B cell (primary cell): Measurements from ENCODE around the gene MPPED2. TPM values are rescaled to one million over a fixed set of nuclear protein-coding genes. Genes with fewer than 3 reads are reported as not detected.

Source experiments
- ATAC-seq: fragments of 200-7000 bp; cut with Tn5 transposase; one replicate; pipeline ENCODE4 v1.10.0; 2021; ENCODE audit warnings: low read depth, mild to moderate bottlenecking, moderate number of reproducible peaks, moderate library complexity
- CTCF ChIA-PET: fragments of 350-600 bp; sonication (Branson Sonifier 250); formaldehyde crosslinking; loops from one replicate; lab custom pipeline; 2021; ENCODE audit warnings: antibody characterized with exemption, inconsistent platforms; lab: Charles Lee
- POLR2A ChIA-PET: fragments of 350-600 bp; sonication (Branson Sonifier 250); formaldehyde crosslinking; loops from one replicate; lab custom pipeline; 2021; ENCODE audit warnings: antibody characterized with exemption; lab: Charles Lee
- DNase-seq: peaks from one replicate; pipeline ENCODE4 v3.0.0; 2013
- H2AFZ ChIP-seq: 2 replicates; pipeline ENCODE4 v1.6.1; 2012; ENCODE audit warnings: mild to moderate bottlenecking, low read depth, low read length; ENCODE audit not compliant: insufficient read depth, poor library complexity, severe bottlenecking
- H3K27ac ChIP-seq, 2 donors: 1 replicate in 1 of 2; 2 replicates in 1 of 2; pipeline ENCODE4 v1.5.1; 2012 to 2013; ENCODE audit warnings: low read length in 2 of 2, mild to moderate bottlenecking in 2 of 2, moderate library complexity in 1 of 2
- H3K27me3 ChIP-seq, 4 experiments: fragments of 200-600 bp in 1 of 4; sonication (generic) in 1 of 4; replicated peaks in 1 of 4; 1 replicate in 2 of 4; 2 replicates in 2 of 4; pipeline versions ENCODE4 v1.6.1 to v1.7.0; 2013 to 2016; ENCODE audit warnings: low read length in 3 of 4, mild to moderate bottlenecking in 2 of 4, mixed read lengths in 1 of 4, moderate library complexity in 1 of 4; ENCODE audit not compliant: insufficient read depth in 4 of 4, control insufficient read depth in 3 of 4; ENCODE audit errors: control extremely low read depth in 1 of 4
- H3K36me3 ChIP-seq, 2 experiments: replicated peaks in 1 of 2; 1 replicate in 1 of 2; 2 replicates in 1 of 2; pipeline versions ENCODE4 v1.6.1 to v1.7.1; 2013; ENCODE audit warnings: low read length in 1 of 2; ENCODE audit not compliant: insufficient read depth in 2 of 2, control insufficient read depth in 1 of 2; ENCODE audit errors: control extremely low read depth in 1 of 2, extremely low read depth in 1 of 2
- H3K4me1 ChIP-seq, 2 donors: fragments of 200-600 bp in 1 of 2; sonication (generic) in 1 of 2; 1 replicate in 1 of 2; 2 replicates in 1 of 2; pipeline versions ENCODE4 v1.5.1 to v1.6.1; 2013 to 2017; ENCODE audit warnings: low read length in 2 of 2; ENCODE audit not compliant: control insufficient read depth in 2 of 2, insufficient read depth in 2 of 2
- H3K4me2 ChIP-seq: replicated peaks from 2 replicates; pipeline ENCODE3; 2012; ENCODE audit warnings: mild to moderate bottlenecking, low read depth, low read length; ENCODE audit not compliant: poor library complexity, severe bottlenecking
- H3K4me3 ChIP-seq, 5 experiments: fragments of 200-600 bp in 1 of 5; sonication (generic) in 1 of 5; 1 replicate in 3 of 5; 2 replicates in 2 of 5; pipeline versions ENCODE4 v1.5.1 to v1.7.0; 2011 to 2016; ENCODE audit warnings: low read length in 4 of 5, mild to moderate bottlenecking in 4 of 5, low read depth in 2 of 5, control low read depth in 1 of 5, moderate library complexity in 1 of 5; ENCODE audit not compliant: insufficient read depth in 1 of 5; ENCODE audit errors: control extremely low read depth in 1 of 5, extremely low read depth in 1 of 5
- H3K79me2 ChIP-seq: fragments of 200-600 bp; sonication (generic); one replicate; pipeline ENCODE4 v1.6.0; 2016; ENCODE audit warnings: low read length; ENCODE audit not compliant: control insufficient read depth, insufficient read depth
- H3K9ac ChIP-seq: fragments of 200-600 bp; sonication (generic); 2 replicates; pipeline ENCODE4 v1.6.1; 2017; ENCODE audit warnings: mild to moderate bottlenecking, low read length, moderate library complexity
- H3K9me3 ChIP-seq, 3 donors: one replicate each; pipeline versions ENCODE4 v1.6.1 to v1.7.1; 2013; ENCODE audit warnings: low read length in 2 of 3; ENCODE audit not compliant: control insufficient read depth in 2 of 3, insufficient read depth in 1 of 3; ENCODE audit errors: control extremely low read depth in 1 of 3
- H4K20me1 ChIP-seq: 2 replicates; pipeline ENCODE4 v1.6.0; 2012; ENCODE audit warnings: mild to moderate bottlenecking, low read length; ENCODE audit not compliant: insufficient read depth, control insufficient read depth, poor library complexity, severe bottlenecking
- H3K27ac Mint-ChIP-seq: one replicate; pipeline ENCODE4 v1.8.0; 2021; ENCODE audit warnings: mixed read lengths
- H3K27me3 Mint-ChIP-seq: one replicate; pipeline ENCODE4 v1.8.0; 2021; ENCODE audit warnings: mixed read lengths
- H3K4me1 Mint-ChIP-seq: one replicate; pipeline ENCODE4 v1.8.0; 2021; ENCODE audit warnings: mixed read lengths
- H3K4me3 Mint-ChIP-seq: one replicate; pipeline ENCODE4 v1.8.0; 2021; ENCODE audit warnings: mixed read lengths
- H3K9me3 Mint-ChIP-seq: one replicate; pipeline ENCODE4 v1.8.0; 2022; ENCODE audit warnings: mixed read lengths; ENCODE audit not compliant: insufficient read depth
- EZH2 ChIP-seq: IDR thresholded peaks from 2 replicates; pipeline ENCODE4 v1.6.1; 2012; ENCODE audit warnings: borderline replicate concordance, low read depth, mild to moderate bottlenecking, moderate library complexity, low read length; ENCODE audit not compliant: insufficient read depth, poor library complexity, severe bottlenecking
- WGBS: methylation state at CpG from one replicate; pipeline ENCODE4 v1.1.5; 2013; ENCODE audit warnings: missing lambda C conversion rate; ENCODE audit not compliant: insufficient coverage; 5-methylcytosine and 5-hydroxymethylcytosine counted together
- intact Hi-C: fragments of 100-400 bp; cut with micrococcal nuclease; formaldehyde crosslinking; loops from one replicate; pipeline ENCODE4 v1.10.0; 2022
- polyA plus RNA-seq: library from polyadenylated mRNA; depleted of rRNA; stranded (reverse); fragments of >200 nt; gene quantifications from 2 replicates; pipeline ENCODE4 v1.2.3, GENCODE V29; 2012
- total RNA-seq, 2 donors: library from RNA; stranded (reverse); fragments of 120-200 nt in 1 of 2; gene quantifications; 1 replicate in 1 of 2; 2 replicates in 1 of 2; pipeline versions ENCODE4 v1.2.3 to v1.2.4, GENCODE V29; 2013 to 2022
- TF ChIP-seq, protein P1 (sequence below): fragments of 200-600 bp; IDR thresholded peaks from one replicate; pipeline ENCODE4 v1.8.0; 2022; ENCODE audit warnings: antibody characterized with exemption, mild to moderate bottlenecking

MPPED2 gene
- total and polyA plus RNA-seq, 2 donors (not counting 1 experiment from before 2014, with no cell fraction given) = 0.70 to 1.1 TPM

DNA sequence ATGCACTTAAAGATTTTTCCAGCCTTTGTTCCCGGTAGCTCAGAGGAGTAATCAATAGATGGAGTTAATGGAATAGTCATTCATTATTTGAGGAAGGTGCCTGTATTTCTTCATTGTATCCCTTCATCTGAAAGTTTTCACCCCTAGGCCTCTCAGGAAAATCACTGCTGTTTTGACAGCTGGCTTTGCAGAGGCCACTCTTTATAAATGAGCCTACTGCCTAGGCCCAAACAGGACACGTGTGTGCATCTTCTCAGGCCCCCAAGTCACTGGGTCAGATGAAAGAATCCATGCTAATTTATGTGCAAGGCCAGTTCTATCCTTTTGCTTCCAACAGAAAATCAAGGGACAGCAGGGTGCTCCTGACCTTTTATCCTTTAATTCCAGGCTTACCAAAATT is 76.8 kb downstream of the MPPED2 start:
- H3K9me3 ChIP-seq = no peaks in the 10 kb centered on the region
- no peaks in the 10 kb centered on the region for H3K36me3 ChIP-seq
- ChIA-PET CTCF (no interaction called here), POLR2A (no interaction called here)
- peaks cover 0 to 5% of the 10 kb centered on the region in 2 donors for H3K4me1 ChIP-seq
- no peak overlapping the region for H3K27ac ChIP-seq
- no peaks in the 10 kb centered on the region for H3K27me3 ChIP-seq
- peaks cover 3% of the 10 kb centered on the region for H3K27me3 Mint-ChIP-seq
- H4K20me1 ChIP-seq = no peaks in the 10 kb centered on the region
- no peak overlapping the region for H3K4me2 ChIP-seq
- H3K4me3 ChIP-seq = no peak overlapping the region
- intact Hi-C loops = no loop called here
- no peak overlapping the region for H3K27ac Mint-ChIP-seq
- no peak overlapping the region for H3K9ac ChIP-seq
- H3K4me3 Mint-ChIP-seq = no peak overlapping the region
- no peaks in the 10 kb centered on the region for H3K9me3 Mint-ChIP-seq
- TF ChIP-seq, protein P1, sequence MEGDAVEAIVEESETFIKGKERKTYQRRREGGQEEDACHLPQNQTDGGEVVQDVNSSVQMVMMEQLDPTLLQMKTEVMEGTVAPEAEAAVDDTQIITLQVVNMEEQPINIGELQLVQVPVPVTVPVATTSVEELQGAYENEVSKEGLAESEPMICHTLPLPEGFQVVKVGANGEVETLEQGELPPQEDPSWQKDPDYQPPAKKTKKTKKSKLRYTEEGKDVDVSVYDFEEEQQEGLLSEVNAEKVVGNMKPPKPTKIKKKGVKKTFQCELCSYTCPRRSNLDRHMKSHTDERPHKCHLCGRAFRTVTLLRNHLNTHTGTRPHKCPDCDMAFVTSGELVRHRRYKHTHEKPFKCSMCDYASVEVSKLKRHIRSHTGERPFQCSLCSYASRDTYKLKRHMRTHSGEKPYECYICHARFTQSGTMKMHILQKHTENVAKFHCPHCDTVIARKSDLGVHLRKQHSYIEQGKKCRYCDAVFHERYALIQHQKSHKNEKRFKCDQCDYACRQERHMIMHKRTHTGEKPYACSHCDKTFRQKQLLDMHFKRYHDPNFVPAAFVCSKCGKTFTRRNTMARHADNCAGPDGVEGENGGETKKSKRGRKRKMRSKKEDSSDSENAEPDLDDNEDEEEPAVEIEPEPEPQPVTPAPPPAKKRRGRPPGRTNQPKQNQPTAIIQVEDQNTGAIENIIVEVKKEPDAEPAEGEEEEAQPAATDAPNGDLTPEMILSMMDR = no peak
- TF ChIP-seq EZH2 = no peak
- no peak overlapping the region for H2AFZ ChIP-seq
- peaks cover 9% of the 10 kb centered on the region for H3K4me1 Mint-ChIP-seq
- DNase-seq (no peak), ATAC-seq (no peak)
- no peaks in the 10 kb centered on the region for H3K79me2 ChIP-seq
- 94% methylated on average over 1 of the region's 2 CpGs for WGBS

DNA sequence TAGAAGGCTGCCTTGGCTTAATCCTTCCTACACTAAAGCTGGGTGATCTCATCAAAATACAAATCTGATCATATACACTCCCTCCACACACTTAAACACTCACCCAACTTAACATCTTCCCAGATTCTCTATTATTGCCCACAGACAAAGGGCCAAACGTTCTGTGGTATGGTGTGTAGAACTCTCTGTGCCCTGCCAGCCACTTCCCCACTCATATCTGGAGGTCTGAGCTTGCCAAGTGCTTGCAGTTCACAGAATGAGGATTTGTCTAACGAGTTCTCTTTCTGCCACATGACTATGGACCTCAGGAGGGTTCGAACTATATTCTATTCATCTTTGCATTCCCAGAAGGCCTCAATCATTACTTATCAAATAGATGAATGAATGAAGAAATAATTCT is 77.6 kb downstream of the MPPED2 start:
- Histone ChIP-seq H2AFZ (no peak overlapping the region), H3K9me3 (no peaks in the 10 kb centered on the region), H3K9ac (no peak overlapping the region), H3K4me1 (peaks cover 0 to 5% of the 10 kb centered on the region in 2 donors), H4K20me1 (no peaks in the 10 kb centered on the region), H3K27me3 (no peaks in the 10 kb centered on the region), H3K27ac (no peak overlapping the region), H3K4me3 (no peak overlapping the region), H3K36me3 (no peaks in the 10 kb centered on the region), H3K4me2 (no peak overlapping the region), H3K79me2 (no peaks in the 10 kb centered on the region)
- no CpG with 5 or more reads among the region's 3 CpGs for WGBS
- intact Hi-C loops = no loop called here
- no peak for DNase-seq
- TF ChIP-seq, protein P1 = no peak
- TF ChIP-seq EZH2 = no peak
- peaks cover 3% of the 10 kb centered on the region for H3K27me3 Mint-ChIP-seq
- no peaks in the 10 kb centered on the region for H3K9me3 Mint-ChIP-seq
- ATAC-seq = no peak
- ChIA-PET POLR2A (no interaction called here), CTCF (no interaction called here)
- H3K27ac Mint-ChIP-seq = no peak overlapping the region
- H3K4me1 Mint-ChIP-seq = peaks cover 9% of the 10 kb centered on the region
- no peak overlapping the region for H3K4me3 Mint-ChIP-seq
